NCI-H1417 (cell line): ENCODE data around the gene APBA2.

Source experiments
- DNase-seq, 3 experiments: peaks; one replicate each; lab custom pipeline; 2025; lab: John Stamatoyannopoulos, UW

APBA2 gene

GRCh38 chr15:28896951-28897350 lies 11.2 kb downstream of the APBA2 start:
- no peak for DNase-seq

- DNase-seq = no peak
Measured at GRCh38 chr15:28897861-28898585, 12.2 kb downstream of the APBA2 start.

DNA sequence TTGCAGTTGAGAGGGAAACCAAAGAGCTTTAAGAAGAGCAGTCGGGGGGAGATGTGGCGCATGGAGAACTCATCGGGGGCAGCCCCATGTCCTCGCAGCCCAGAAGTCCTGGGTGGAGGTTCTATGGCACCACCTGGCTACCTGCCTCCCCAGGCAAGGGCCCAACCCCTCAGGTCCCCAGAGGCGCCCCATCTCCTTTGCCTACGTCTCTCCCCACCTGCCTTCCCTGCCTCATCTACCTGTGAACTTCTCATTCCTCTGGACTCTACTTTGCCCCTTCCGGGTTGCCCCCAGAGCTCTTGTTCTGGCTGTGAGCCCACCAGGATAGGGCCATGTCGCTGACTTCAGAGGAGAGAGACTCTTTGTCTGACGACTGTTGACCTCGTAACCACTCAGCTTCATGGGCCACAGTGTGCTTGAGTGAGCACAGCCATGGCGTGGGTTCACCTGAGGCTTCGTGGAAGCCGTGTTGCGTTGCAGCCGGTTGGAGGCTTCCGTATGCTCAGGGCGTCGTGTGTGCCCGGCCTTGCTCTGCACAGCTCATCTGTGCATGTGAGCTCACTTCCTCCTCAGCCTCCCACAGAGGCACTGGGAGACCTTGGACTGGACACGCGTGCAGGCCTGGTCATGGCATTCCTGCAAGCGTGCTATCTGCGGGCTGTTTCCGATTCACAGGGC lies 13.4 kb downstream of the APBA2 start:
- no peak for DNase-seq

GRCh38 chr15:28900041-28900891 lies 14.5 kb downstream of the APBA2 start:
- DNase-seq = no peak

- DNase-seq = no peak
Measured at GRCh38 chr15:28900892-28901586, 15.3 kb downstream of the APBA2 start.

DNA sequence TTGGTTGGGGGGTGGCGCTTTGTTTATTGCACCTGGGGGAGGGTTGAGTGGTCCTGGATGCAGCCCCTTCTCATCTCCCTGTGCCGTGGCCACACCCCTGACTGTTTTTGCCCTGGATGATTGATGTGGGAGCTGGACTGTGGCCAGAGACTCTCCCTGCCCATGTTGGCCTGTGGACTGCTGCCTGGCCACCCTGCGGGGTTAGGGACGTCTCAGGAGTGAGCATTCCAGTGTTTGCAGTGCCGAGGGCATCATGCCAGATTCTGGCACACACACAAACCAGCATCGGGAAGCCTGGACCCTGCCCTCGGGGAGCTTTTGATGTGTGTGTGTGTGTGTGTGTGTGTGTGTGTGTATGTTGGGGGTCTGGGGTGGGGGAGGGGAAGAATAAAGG lies 15.8 kb downstream of the APBA2 start:
- DNase-seq = no peak

DNA sequence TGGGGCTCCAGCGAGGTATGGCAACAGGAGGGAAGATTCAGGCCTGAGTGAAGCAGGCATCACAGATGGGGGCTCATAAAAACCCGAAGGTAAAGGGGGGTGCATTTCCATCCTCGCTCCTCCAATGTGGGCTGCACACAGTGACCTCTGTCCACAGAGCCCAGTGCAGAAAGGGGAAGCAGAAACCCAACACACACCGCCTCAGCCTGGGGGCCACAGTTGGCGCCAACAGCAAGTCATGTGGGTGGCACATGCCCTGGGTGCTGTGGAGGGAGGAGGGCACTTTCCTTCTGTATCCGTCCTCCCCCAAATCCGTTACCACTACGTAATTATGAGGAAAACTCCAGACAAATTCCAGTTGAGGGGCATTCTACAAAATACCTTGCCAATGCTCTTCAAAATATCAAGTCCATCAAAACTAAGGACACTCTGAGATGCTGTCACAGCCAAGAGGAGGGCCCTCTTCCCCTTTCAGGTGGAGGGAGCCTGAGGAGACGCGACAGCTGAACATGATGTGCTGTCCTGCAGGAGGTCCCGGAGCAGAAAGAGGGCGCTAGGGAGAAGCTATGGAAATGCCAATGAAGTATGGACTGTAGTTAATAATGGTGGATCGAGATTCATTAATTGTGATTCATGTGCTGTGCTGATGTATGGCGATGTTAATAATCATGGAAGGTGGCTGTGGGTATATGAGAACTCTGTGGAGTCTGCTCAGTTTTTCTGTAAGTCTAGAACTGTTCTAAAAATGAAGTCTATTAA lies 16.4 kb downstream of the APBA2 start:
- DNase-seq = no peak

GRCh38 chr15:28902856-28903255 lies 17.1 kb downstream of the APBA2 start:
- no peak for DNase-seq

DNA sequence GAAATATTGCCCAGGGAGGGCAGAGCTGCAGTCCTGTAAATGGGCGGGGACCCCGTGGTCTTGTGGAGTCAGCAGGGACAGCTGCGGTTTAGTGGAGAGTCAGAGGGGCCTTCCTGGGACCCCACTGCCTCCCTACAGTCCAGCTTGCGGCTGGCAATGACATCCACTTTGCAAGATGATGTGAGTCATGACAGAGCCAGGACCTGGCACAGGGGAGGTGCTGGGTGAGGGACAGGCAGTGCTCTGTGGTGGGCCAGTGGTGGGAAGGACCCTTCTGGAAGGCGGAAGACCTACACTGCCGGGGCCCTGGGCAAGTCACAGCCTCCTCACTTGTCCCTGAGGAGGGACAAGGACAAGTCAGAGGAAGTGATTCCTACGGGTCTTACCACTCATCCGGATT lies 17.8 kb downstream of the APBA2 start:
- DNase-seq = no peak

DNA sequence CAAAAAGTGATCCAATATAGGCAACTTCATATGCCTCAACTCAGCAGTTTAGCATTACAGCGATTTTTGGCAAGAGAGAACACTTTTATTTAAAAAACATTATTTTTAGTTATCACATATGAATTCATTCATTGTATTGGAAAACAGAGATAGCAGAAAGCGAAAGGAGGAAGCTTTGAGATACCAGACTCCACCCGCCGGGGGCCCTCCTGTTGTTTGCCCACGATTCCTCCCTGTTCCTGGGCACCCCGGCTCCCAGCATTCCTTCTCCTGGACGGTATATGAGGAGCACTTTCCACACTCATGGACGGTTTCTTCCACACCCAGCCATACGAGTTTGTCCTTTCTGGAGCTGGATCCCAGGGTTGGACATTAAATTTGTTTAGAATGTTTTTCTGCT lies 18.2 kb downstream of the APBA2 start:
- no peak for DNase-seq

GRCh38 chr15:28904541-28905315 lies 19.0 kb downstream of the APBA2 start:
- no peak for DNase-seq

DNA sequence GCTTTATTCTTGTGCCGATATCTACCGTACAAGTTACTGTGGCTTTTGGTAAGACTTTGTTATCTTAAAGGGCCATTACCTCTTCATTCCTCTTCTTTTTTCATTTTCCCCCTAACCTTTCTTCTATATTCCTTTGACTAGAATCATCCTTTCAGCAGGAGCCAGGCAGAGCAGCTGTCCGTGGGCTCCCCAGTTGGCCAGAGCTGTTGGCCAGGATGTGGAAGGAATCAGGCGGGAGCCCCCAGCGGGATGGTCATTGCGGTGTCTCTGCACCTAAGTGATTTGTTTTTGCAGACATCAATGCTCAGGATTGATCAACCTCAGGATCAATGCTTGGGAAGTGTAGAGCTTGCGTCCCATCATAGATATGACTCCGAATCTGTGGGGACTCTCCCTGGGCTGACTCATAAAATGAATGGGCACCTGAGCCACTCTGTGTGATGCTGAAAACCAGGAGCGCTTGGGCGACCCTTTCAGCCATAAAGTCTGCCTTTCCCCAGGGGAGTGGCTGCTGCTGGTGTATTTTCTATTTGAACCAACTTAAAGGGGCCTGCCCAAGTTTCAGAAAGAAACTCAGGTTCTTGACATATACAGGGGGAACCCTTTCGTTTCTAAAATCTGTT lies 21.7 kb downstream of the APBA2 start:
- no peak for DNase-seq

- no peak for DNase-seq
Measured at GRCh38 chr15:28909958-28910500, 24.3 kb downstream of the APBA2 start.

DNA sequence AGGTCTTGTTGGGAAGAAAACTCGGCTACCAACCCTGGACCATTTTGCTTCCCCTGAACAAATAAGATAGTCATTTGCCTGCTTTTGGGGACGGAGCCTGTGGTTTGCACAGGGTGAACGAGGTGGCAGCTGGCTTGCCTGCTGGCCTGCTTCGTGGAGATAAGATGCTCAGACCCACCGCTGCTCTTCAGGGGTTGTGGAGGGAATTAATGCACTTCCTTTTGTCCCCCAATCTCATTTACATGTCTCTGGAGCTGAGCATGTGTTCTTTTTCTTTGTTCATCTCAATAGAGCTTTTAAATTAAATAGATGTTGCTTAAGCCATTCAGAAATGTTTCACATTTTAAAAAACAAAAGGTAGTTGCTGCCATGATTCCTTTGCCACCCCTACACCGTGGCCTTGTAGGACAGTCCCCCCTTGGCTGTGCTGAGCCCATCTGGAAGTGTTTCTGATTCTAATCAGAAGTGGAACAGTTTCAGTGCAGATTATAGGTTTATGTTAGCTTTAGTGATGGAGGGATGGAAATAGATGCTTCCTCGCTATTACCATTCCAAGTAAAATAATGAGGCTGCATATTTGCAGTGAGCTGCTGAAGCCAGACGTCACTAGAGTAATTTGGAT lies 25.6 kb downstream of the APBA2 start:
- peak in 1 of 3 experiments; percentile 29 for DNase-seq

GRCh38 chr15:28912422-28912821 lies 26.6 kb downstream of the APBA2 start:
- no peak for DNase-seq

DNA sequence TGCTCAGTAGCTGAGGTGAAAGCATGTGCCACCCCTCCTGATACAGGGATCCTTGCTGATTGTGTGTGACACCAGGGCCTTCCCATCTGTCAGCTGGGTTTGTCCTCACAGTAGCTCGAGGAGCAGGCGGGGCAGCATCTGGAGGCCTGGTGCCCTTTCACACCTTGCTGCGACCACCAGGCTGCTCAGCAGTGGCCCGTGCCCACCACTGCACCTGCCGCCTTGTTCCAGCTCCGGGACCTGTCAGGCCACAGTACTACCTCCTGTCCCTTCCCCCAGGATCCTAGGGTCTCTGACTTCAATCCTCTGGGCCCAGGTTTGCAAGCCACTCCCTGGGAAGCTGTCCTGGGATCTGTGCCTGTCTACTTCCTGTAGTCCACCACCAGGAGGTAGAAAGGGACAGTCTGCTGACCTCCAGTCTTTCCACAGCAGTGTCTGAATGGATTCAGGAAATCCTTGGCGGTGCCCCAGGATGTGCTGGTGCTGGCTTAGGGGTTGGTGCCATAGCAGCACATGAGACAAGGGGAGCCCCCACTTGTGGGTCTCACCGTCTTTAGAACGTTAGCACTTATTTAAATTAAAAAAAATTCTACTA lies 27.5 kb downstream of the APBA2 start:
- no peak for DNase-seq

DNA sequence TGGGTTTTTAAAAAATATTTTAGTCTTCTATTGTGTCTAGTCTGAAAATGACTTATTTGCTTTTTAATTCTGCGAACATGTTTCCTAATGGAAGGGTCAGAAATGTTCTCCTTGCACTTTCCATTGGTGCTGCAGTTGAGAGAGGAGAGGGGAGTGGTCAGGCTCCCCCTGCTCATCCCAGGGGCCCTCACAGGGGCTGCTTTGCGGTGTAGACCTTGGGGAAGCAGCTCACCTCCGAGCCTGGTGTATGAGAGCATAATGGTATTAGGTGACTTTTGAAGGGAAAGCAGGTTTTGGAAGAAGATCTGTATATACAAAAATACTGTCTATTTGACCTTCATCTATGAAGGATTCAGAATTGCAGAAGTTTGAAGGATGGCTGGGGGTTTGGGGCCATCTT lies 28.3 kb downstream of the APBA2 start:
- DNase-seq = no peak

- DNase-seq = no peak
Measured at GRCh38 chr15:28914483-28915023, 28.8 kb downstream of the APBA2 start.
